ENCODE data around the gene MSX1.

The MSX1 gene

DNA sequence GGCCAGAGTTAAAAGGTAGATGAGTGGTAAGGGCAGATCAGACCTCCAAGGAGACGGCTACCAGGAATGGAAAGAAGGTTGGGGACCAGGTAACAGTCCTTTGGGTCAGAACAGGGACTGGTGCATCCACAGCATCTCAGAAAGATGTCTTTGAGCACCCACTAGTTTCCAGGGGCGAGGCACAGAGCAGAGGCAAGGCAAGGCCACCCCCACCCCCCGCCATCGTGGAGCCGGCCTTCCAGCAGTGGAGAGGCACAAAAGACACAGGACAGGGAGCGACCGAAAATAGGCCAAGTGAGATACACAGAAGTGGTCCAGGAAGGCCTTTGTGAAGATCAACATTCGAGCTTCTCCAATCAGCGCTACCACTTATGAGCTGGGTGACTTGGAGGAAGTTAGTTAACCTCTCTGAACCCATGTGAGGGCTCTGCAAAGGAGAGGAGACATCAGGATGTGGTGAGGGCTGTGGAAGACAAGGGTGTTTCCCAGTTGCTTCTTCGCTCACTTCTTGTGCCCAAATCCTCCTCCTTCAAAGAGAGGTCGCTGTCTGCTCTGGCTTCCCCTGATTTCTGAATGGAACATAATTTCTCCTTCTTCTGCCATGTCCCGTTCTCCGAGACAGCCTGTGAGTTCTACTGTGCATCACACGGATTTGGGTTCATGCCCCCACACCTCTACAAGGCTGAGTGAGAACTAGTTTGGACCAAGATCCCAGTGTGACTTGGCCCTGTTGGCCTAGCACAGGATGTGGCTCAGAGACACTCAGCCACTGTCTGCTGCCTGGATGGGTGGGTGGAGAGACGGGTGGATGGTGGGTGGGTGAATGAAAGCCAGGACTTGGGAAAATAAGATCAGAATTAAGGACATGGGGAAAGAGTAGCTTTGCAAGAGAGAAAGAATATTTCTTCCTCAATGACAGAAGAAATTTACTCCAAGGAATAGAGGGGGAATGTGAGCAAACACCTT is 16.7 kb upstream of the MSX1 start:
- no peak for FAIRE-seq

DNA sequence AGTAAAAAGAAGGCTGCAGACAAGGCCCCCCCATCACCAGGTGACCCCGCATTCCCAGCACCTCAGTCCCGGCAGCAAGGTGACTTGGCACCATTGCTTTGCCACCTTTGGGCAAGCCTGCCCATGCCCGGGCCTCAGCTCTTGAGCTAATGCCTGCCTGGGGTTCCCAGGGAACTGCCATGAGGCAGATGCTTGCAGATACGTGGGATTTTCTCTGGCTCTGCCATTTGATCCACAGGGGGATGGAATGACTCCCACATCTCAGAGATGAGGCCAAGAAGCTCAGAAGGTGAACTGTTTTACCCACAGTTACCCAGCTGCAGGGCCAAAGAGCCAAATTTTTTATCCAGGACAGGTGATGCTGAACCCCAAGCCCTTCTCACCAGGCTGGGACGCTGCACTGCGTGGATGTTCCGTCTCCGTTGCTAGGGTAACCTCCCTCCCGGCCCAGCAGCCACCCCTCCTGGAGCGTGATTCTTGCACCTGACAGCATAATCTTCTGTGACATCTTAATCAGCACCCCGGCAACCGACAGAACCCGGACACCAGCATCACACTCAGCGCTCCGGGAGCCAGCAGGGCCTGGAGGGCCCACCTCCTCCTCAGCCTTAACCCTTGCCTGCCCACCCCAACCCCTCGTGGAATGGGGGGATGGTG is 15.7 kb upstream of the MSX1 start:
- no peak for FAIRE-seq

DNA sequence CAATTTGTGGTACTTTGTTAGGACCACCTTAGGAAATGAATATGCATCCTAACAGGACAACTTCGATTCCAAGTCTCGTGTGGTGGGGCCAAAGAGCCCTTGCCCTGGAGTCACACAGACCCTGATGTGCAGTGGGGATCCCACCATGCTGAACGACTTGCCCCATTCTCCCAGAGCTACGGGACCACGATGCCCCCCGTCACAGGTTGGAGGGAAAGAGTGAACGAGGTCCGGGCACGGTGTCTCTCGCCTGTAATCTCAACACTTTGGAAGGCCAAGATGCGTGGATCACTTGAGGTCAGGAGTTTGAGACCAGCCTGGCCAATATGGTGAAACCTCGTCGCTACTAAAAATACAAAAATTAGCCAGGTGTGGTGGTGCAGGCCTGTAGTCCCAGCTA is 14.4 kb upstream of the MSX1 start:
- no peak for FAIRE-seq

- FAIRE-seq: no peak
Observed at GRCh38 chr4:4847011-4847410, 12.5 kb upstream of the MSX1 start.

GRCh38 chr4:4848540-4848939 is 10.9 kb upstream of the MSX1 start:
- no peak for FAIRE-seq

GRCh38 chr4:4849106-4849505 is 10.4 kb upstream of the MSX1 start:
- FAIRE-seq: no peak

DNA sequence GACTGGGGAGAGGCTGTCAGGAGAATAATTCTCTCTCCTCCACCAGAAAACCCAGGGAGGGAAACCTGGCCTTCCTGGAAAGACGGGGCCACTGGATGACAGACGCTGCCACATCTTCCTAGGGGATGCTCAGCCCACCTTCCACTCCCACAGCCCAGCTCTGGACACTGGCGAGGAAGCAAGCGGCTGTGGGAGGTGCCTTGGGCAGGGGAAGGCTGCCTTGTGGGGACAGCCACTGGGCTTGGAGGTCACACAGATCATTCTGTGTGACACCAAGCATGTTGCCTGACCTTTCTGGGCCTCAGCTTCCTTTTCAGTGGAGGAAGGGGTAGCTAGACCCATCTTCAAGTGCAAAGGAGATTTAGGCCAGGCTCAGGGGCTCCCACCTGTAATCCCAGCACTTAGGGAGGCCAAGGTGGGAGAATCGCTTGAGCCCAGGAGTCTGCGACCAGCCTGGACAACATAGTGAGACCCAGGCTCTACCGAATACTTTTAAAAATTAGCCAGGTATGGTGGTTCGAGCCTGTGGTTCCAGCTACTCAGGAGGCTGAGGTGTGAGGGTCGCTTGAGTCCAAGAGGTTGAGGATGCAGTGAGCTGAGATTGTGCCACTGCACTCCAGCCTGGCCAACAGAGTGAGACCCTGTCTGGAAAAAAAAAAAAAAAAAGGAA is 9.8 kb upstream of the MSX1 start:
- no peak for FAIRE-seq

GRCh38 chr4:4851081-4851480 is 8.4 kb upstream of the MSX1 start:
- FAIRE-seq: no peak

GRCh38 chr4:4851906-4852305 is 7.6 kb upstream of the MSX1 start:
- FAIRE-seq: no peak

DNA sequence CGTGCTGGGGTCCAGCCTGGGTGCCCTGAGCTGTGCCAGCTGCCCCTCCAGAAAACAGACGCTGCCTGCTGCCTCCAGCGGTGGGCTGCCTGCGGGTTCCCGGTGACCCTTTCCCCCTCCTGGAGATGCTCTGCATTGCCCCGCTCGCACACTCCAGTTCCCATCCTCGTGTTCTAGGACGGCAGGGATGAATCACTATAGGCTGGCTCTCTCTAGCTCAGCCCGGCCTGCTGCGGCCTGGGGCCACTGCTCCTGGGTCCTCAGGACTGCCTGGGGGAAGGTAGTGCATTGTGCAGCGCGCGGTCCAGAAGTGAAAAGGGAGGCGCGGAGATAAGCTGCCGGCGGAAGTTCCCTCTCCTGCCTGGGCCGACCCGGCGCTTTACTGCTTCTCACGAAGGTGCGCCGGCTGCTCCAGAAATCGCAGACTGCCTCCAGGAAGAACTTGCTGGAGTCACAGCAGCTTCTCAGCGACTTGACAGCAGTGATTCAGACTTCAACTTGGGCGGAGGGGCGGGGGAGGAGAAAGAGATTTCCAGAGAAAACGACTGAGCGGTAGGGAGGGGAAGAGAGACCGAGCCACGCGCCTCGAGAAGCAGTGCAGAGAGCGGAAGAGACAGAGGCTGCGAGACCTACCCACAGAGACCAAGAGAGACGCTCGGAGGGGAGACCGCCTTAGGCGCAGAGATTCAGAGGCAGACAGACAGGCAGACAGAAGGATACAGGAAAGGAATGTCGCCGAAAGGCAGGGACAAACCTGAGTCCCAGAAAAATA is 6.7 kb upstream of the MSX1 start:
- FAIRE-seq: no peak

DNA sequence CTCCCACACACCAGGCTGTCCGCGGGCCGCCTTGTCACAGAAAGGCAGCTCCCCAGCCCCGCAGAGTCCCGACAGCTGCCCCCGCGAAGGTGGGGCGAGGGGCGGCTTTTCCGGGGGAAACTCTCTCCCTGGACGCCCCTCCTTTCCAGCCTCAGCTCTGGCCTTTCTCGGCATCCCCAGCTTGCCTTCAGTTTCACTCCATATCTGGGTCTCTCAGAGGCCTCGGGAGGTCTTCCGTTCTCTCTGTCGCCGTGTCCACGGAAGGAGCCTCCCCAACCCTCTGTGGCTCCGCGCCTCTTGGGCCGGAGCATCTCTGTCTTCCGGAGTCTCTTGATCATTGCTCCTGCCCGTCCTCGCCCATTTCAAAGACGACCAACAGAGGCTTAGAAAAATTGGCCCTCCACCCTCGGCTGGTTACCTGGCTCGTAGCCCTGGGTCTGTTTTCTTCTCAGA is 6.1 kb upstream of the MSX1 start:
- no peak for FAIRE-seq

DNA sequence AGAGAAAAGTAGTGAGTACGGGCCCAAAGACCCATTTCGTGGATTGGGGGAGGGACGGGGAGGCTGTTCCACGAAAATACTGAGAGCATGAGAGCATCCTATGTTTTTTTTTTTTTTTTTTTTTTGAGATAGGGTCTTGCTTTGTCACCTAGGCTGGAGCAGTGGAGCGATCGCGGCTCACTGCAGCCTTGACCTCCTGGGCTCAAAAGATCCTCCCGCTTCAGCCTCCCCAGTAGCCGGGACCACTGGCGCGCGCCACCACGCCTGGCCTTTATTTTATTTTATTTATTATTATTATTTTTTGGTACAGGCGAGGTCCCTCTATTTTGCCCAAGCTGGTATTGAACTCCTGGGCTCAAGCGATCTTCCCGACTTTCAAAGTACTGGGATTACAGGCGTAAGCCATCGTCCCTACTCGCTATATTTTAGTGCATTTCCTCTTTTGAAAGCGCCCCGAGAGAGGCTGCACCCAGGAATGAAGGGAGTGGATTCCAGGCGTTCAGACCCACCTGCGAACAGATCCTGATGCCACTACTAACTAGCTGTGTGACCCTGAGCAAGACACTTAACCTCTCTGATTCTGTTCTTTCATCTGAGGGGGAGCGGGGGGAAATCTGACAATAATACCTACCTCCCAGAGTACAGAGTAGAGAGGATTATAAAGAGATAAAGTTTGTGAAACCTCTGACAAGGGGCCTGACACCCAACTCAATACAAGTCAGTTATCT is 5.4 kb upstream of the MSX1 start:
- FAIRE-seq: no peak

- FAIRE-seq: no peak
Observed at GRCh38 chr4:4854649-4855295, 4.7 kb upstream of the MSX1 start.

DNA sequence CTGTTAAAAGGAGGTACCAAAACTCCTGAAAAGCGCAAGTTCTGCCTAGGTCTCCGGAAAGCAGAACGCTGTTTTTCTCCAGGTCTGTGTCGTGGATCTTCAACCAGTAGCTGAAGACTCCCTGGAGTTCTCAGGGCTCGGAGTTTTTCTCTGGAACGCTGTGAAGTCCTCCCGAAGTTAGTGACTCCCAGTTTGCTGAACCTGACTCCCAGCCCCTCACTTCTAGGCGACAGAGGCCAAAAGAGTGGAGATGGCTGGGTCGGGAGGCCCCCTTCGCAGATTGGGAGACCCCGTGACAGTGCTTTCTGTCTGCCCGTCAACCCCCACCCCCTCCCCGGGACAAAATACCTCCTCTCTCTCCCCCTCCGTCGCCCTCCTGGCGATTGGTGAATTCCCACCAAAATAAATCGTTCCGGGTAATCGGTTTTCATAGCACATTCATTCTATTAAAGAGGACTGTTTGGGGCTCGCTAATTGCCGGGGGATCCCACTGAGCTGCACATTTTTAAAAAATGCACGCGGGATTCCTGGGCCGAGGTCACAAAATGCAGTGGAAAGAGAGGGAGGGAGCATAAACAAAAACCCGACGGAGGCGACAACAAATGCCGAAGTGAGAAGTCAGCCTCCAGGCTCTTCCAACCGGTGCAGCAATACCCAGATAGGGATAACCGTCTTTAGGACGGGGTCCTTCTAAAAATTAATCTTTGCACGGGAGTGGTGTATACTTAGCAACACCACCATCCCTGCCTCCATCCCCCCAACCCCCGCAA is 4.0 kb upstream of the MSX1 start:
- FAIRE-seq: no peak

- FAIRE-seq: no peak
Observed at GRCh38 chr4:4856071-4857000, 3.1 kb upstream of the MSX1 start.

- FAIRE-seq: no peak
Observed at GRCh38 chr4:4857001-4857808, 2.3 kb upstream of the MSX1 start.

DNA sequence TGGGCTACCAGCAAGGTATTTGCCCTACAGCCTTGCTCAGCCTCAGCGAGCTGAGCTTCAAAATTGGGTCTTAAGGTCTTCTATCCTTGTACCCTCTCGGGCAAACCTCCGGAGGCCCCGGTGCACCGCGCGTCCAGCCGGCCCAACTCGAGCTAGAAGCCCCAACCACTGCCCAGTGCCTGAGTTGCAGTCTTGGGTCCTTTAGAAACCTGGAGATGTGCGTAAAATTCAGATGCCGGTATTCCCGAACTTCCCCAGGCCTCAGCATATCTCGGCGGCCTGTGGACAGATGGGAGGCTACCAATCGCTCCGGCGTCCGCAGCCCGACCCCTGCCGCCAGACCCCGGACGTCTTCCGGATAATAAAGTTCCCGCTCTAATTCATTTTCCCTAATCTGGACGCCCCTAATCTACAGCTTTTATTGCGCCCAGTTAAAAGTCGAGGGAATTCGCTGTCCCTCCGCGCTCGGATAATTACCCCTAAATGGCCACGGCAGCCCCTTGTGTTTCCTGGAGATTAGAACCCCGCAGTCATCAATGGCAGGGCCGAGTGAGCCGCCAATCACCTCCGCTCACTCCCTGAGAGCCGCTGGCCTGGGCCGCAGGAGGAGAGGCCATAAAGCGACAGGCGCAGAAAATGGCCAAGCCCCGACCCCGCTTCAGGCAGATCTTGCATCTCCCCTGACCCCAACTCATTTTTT is 1.5 kb upstream of the MSX1 start:
- FAIRE-seq: no peak

Measured in islet of Langerhans (tissue), 1 donor.